ENCODE results near the gene PCIF1.

The PCIF1 gene

DNA sequence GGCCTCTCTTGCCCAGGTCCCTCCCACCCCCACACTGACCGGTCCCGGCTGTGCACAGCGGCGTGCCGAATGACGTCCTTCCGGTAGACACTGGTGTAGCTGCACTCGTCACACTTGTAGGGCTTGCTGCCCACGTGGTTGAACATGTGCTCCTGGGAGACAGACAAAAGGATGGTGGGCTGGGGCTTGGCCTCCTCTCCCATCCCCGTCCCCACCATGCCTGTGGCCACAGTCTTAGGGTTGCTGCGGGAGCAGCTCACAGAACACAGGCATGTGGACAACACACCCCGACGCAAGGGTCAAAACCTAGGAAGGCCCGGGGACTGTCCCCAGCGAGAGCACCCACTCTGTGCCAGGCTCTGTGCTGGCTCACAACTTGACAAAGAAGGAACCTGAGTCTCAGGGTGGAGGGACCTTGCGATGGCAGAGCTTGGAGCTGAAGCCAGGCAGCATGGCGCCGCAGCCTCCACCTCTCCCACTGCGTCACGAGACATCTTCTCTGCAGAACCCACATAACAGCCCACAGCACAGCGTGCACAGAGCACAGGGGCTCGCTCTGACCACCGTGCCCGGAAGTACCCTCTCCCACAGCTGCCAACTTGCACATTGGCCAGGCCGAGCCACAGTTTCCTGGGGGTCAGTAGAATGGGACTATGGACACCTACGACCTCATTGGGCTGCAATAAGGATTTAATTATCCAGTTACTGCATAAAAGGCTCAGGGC lies 27.7 kb downstream of the PCIF1 start:
- Histone ChIP-seq H3K9me3 (ENCODE audit: insufficient read depth, low read length) (no peaks in the 10 kb centered on the region), H3K9ac (ENCODE audit: insufficient read length, low read depth) (peak overlapping the region; percentile 29), H3K4me3 (ENCODE audit: insufficient read length, low read depth) (no peak overlapping the region), H3K27me3 (ENCODE audit: insufficient read depth, insufficient read length) (no peaks in the 10 kb centered on the region), H3K4me1 (ENCODE audit: insufficient read depth, insufficient read length) (peaks cover 2% of the 10 kb centered on the region), H3K36me3 (ENCODE audit: insufficient read depth, insufficient read length, low read length) (peaks cover 89% of the 10 kb centered on the region)
- TF ChIP-seq YY1 (IDR thresholded peaks at IDR 0.05; ENCODE audit: insufficient read depth, insufficient read length) (no peak), SUZ12 (IDR thresholded peaks at IDR 0.05; ENCODE audit: extremely low read depth, insufficient read depth, insufficient read length) (no peak), ZNF274 (IDR thresholded peaks at IDR 0.05; ENCODE audit: low read depth, low read length) (no peak)
- no peak for DNase-seq (ENCODE audit: low read depth, low spot score)

DNA sequence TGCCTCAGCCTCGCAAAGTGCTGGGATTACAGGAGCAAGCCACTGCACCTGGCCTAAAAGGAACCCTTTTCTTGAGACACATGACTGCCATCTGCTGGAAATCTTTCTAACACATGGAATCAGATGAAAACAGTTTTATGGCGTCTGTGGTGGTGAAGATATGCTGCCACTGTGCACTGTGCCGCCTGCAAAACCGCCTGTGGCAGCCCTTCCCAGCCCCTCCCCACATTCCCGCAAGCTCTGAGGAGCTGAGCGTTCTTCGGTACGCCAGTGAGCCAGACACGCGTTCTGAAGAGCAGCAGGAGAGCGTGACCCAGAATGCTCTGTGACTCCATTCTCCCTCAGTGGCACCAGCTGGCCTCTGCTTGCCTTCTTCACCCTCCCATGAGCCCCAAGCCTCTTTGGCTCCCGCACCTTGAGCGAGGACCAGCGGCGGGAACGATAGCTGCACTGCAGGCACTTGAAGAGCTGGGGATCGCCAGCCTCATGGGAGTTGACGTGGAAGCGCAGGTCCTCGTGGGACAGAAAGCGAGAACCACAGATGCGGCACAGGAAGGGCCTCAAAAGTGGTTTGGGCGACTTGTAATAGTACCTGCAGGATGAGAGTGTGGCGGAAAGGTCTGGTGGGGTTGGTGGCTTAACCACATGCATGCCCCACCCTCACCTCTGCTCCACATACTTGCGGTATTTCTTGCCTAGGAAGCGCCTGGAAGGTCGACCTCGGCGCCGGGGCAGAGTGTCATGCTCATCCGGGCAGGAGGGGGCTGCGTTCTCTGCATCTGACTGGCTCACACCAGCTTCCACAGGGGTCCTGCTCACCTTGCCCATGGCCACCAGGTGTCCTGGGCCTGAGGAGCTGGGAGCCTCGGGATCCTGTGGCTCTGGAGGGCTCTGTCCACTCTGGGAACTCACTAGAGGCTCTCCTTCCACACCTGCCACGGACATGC lies 28.8 kb downstream of the PCIF1 start:
- Histone ChIP-seq H3K9ac (ENCODE audit: insufficient read length, low read depth) (no peak overlapping the region), H3K36me3 (ENCODE audit: insufficient read depth, insufficient read length, low read length) (peaks cover 89% of the 10 kb centered on the region), H3K4me3 (ENCODE audit: insufficient read length, low read depth) (no peak overlapping the region), H3K4me1 (ENCODE audit: insufficient read depth, insufficient read length) (peaks cover 2% of the 10 kb centered on the region), H3K9me3 (ENCODE audit: insufficient read depth, low read length) (no peaks in the 10 kb centered on the region), H3K27me3 (ENCODE audit: insufficient read depth, insufficient read length) (no peaks in the 10 kb centered on the region)
- no peak for DNase-seq (ENCODE audit: low read depth, low spot score)
- no peak for TF ChIP-seq ZNF274 (IDR thresholded peaks at IDR 0.05; ENCODE audit: low read depth, low read length)
- no peak for TF ChIP-seq SUZ12 (IDR thresholded peaks at IDR 0.05; ENCODE audit: extremely low read depth, insufficient read depth, insufficient read length)
- TF ChIP-seq YY1 (IDR thresholded peaks at IDR 0.05; ENCODE audit: insufficient read depth, insufficient read length): no peak

DNA sequence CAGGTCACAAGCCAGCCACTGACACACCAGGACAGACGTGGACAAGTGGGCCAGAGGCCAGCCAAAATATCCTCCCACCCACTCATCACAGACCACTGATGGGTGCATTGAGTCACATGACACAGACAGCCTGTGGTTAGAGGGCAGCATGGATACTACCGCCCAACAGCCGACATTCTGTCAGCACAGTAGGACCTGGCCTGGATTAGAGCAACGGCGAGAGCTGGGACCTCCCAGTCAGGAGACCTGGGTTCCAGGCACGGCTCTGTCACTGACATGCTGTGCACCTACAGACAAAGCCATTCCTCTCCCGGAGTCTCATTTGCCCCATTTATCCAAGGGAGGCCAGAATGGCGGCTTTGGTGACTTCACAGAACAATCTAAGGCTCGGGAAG lies 29.5 kb downstream of the PCIF1 start:
- no peak for DNase-seq (ENCODE audit: low read depth, low spot score)
- H3K36me3 ChIP-seq (ENCODE audit: insufficient read depth, insufficient read length, low read length): peaks cover 89% of the 10 kb centered on the region
- no peak for TF ChIP-seq ZNF274 (IDR thresholded peaks at IDR 0.05; ENCODE audit: low read depth, low read length)
- no peak for TF ChIP-seq SUZ12 (IDR thresholded peaks at IDR 0.05; ENCODE audit: extremely low read depth, insufficient read depth, insufficient read length)
- TF ChIP-seq YY1 (IDR thresholded peaks at IDR 0.05; ENCODE audit: insufficient read depth, insufficient read length): no peak
- H3K4me3 ChIP-seq (ENCODE audit: insufficient read length, low read depth): no peak overlapping the region
- no peaks in the 10 kb centered on the region for H3K27me3 ChIP-seq (ENCODE audit: insufficient read depth, insufficient read length)
- H3K9me3 ChIP-seq (ENCODE audit: insufficient read depth, low read length): no peaks in the 10 kb centered on the region
- H3K4me1 ChIP-seq (ENCODE audit: insufficient read depth, insufficient read length): peaks cover 2% of the 10 kb centered on the region
- no peak overlapping the region for H3K9ac ChIP-seq (ENCODE audit: insufficient read length, low read depth)

DNA sequence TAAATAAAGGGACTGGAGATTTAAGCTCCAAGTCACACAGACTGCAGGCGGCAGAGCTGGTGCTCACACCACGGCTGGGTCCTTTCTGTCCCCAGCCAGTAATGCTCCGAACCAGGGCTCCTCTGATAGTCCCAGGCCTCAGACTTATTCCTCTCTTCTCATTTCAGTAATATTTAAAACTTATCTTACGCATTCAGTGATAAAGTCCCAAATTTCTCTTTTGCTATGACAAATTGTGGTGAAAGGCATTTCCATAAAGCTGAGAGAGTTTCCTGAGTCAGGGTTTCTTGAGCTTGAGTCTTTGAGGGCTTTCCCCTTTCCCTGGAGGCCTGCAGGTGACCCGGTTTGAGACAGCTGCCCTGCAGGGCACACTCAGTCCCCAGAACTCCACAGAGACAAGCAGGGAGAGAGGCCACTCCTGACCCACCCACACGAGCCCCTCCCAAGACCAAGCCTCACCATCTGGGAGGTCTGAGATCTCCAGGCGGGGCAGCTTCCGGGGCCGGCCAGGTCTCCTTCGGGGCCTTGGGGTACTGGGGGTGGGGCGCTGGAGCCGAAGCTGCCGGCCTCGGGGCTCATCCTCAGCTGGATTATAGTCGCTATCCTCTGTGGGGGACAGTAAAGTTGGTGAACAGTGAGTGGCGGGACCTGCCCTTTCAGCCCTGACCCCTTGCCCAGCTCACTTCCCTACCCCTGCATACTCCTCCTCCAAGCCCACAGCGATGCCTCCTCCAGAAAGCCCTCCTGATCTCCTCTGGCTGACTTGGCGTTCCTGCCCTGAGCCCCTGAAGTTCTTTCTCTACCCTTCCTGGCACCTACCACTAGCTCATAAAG lies 30.9 kb downstream of the PCIF1 start:
- no peak for DNase-seq (ENCODE audit: low read depth, low spot score)
- H3K4me3 ChIP-seq (ENCODE audit: insufficient read length, low read depth): no peak overlapping the region
- H3K9ac ChIP-seq (ENCODE audit: insufficient read length, low read depth): no peak overlapping the region
- H3K4me1 ChIP-seq (ENCODE audit: insufficient read depth, insufficient read length): peaks cover 7% of the 10 kb centered on the region
- H3K27me3 ChIP-seq (ENCODE audit: insufficient read depth, insufficient read length): no peaks in the 10 kb centered on the region
- TF ChIP-seq SUZ12 (IDR thresholded peaks at IDR 0.05; ENCODE audit: extremely low read depth, insufficient read depth, insufficient read length) (no peak), YY1 (IDR thresholded peaks at IDR 0.05; ENCODE audit: insufficient read depth, insufficient read length) (no peak), ZNF274 (IDR thresholded peaks at IDR 0.05; ENCODE audit: low read depth, low read length) (no peak)
- no peaks in the 10 kb centered on the region for H3K9me3 ChIP-seq (ENCODE audit: insufficient read depth, low read length)
- H3K36me3 ChIP-seq (ENCODE audit: insufficient read depth, insufficient read length, low read length): peaks cover 88% of the 10 kb centered on the region

DNA sequence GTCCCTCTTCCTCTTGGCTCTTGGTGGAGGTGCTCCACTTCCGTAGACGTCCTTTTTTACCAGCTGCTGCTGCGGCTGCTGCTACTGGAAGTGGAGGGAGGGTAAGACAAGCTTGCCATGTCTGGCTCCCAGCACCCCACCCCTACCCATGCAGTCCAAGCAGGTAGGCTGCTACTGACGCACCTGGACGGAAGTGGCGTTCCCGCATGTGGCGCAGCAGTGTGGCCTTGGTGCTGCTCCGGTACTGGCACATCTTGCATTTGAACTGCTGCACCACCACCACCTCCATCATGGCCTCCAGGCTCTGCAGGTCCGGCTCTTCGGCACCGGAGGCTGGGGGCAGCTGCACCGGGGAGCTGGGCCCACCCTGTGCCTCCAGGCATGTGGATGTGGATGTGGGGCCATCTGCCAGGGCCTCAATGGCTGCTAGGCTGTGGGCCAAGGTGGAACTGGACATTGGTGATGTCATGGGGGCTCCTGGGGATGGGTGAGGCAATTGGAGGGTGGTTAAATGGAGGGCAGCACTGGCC lies 33.1 kb downstream of the PCIF1 start:
- Histone ChIP-seq H3K36me3 (ENCODE audit: insufficient read depth, insufficient read length, low read length) (peaks cover 68% of the 10 kb centered on the region), H3K27me3 (ENCODE audit: insufficient read depth, insufficient read length) (no peaks in the 10 kb centered on the region), H3K4me3 (ENCODE audit: insufficient read length, low read depth) (no peak overlapping the region), H3K9me3 (ENCODE audit: insufficient read depth, low read length) (no peaks in the 10 kb centered on the region), H3K4me1 (ENCODE audit: insufficient read depth, insufficient read length) (peaks cover 11% of the 10 kb centered on the region), H3K9ac (ENCODE audit: insufficient read length, low read depth) (no peak overlapping the region)
- no peak for TF ChIP-seq ZNF274 (IDR thresholded peaks at IDR 0.05; ENCODE audit: low read depth, low read length)
- TF ChIP-seq YY1 (IDR thresholded peaks at IDR 0.05; ENCODE audit: insufficient read depth, insufficient read length): no peak
- TF ChIP-seq SUZ12 (IDR thresholded peaks at IDR 0.05; ENCODE audit: extremely low read depth, insufficient read depth, insufficient read length): no peak
- no peak for DNase-seq (ENCODE audit: low read depth, low spot score)

GRCh38 chr20:45968081-45968671 lies 33.7 kb downstream of the PCIF1 start:
- peaks cover 65% of the 10 kb centered on the region for H3K36me3 ChIP-seq (ENCODE audit: insufficient read depth, insufficient read length, low read length)
- H3K4me3 ChIP-seq (ENCODE audit: insufficient read length, low read depth): no peak overlapping the region

More at GRCh38 chr20:45968081-45968671, 33.7 kb downstream of the PCIF1 start:
- H3K9ac ChIP-seq (ENCODE audit: insufficient read length, low read depth): no peak overlapping the region
- no peaks in the 10 kb centered on the region for H3K9me3 ChIP-seq (ENCODE audit: insufficient read depth, low read length)
- TF ChIP-seq ZNF274 (IDR thresholded peaks at IDR 0.05; ENCODE audit: low read depth, low read length) (no peak), SUZ12 (IDR thresholded peaks at IDR 0.05; ENCODE audit: extremely low read depth, insufficient read depth, insufficient read length) (no peak), YY1 (IDR thresholded peaks at IDR 0.05; ENCODE audit: insufficient read depth, insufficient read length) (no peak)
- DNase-seq (ENCODE audit: low read depth, low spot score): no peak
- peaks cover 11% of the 10 kb centered on the region for H3K4me1 ChIP-seq (ENCODE audit: insufficient read depth, insufficient read length)
- H3K27me3 ChIP-seq (ENCODE audit: insufficient read depth, insufficient read length): no peaks in the 10 kb centered on the region
